ENCODE data around the gene FREY1.

DNA sequence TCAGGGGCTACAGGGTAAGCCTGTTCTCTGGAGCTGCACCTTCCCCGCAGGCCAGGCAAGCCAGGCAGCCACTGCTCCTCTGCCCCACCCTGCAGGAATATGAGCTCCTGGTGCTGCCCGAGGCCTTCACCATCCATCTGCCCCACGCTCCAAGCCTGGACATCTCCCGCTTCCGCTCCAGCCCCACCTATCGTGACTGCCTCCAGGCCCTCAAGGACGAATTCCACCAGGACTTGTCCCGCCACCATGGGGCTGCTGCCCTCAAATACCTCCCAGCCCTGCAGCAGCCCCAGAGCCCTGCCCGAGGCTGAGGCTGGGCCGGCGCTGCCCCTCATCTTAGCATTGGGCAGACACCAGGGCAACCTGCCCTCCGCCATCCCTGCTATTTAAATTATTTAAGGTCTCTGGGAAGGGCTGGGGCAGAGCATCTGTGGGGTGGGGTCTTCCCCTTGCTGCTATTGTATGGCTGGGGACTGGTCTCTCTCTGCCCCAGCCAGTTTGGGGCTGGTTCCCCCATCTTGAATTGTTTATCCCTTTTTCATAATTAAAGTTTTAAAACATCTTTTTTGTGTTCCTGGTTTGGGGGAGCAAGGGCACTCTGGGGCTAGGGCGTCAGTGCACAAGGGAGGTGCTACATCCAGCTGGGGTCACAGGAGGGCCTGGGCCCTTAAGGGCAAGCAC is 21.6 kb upstream of the FREY1 start:
- TF ChIP-seq CTCF (IDR thresholded peaks at IDR 0.05; ENCODE audit: control extremely low read depth in 1 of 3, insufficient read depth in 1 of 3, low read depth in 1 of 3, low read length in 3 of 3) (no peak), BRCA1 (IDR thresholded peaks at IDR 0.05; ENCODE audit: low read depth, low read length) (no peak), E2F6 (IDR thresholded peaks at IDR 0.05) (no peak), GTF2F1 (IDR thresholded peaks at IDR 0.05; ENCODE audit: borderline replicate concordance, low read depth, low read length) (no peak), KDM5A (IDR thresholded peaks at IDR 0.05; ENCODE audit: low read length) (no peak), POLR2A (IDR thresholded peaks at IDR 0.05; ENCODE audit: control extremely low read depth in 1 of 2, low read depth in 2 of 2, low read length in 2 of 2) (no peak), CEBPB (IDR thresholded peaks at IDR 0.05; ENCODE audit: low read depth, low read length) (no peak), TAF1 (IDR thresholded peaks at IDR 0.05; ENCODE audit: low read depth, low read length) (no peak), POLR2AphosphoS5 (IDR thresholded peaks at IDR 0.05; ENCODE audit: low read depth, low read length) (0 out of 2 replicates have a peak, but pooled peaks have one; percentile 12), HDAC2 (IDR thresholded peaks at IDR 0.05; ENCODE audit: borderline replicate concordance in 1 of 2, low read depth in 2 of 2, low read length in 2 of 2) (no peak), MAFK (IDR thresholded peaks at IDR 0.05; ENCODE audit: low read depth, low read length) (no peak)
